ENCODE measurements around the gene ATOH8. TPM values are rescaled to one million over a fixed set of nuclear protein-coding genes. Genes with fewer than 3 reads are reported as not detected.

The ATOH8 gene
- total and polyA plus RNA-seq, 8 donors: 1.7 to 13.9 (median 3.5) TPM

GRCh38 chr2:85750587-85751575, 2.9 kb upstream of the ATOH8 start:
- FAIRE-seq (no peak), DNase-seq (peak in 5 of 6 donors; percentile 60 to 83 (median 73)), ATAC-seq (peak; percentile 66 to 85 (median 80))
- intact Hi-C loops (cut with DNase I): loop anchor here in 2 of 3 donors (5.0 to 10.0 kb wide), 3 partner anchors 46 to 61 kb away; no protein-coding TSS in a partner anchor
- 25 to 29% methylated on average over 15 of the region's 15 CpGs for WGBS, 2 donors
- Histone ChIP-seq H3K9me3 (no peaks in the 10 kb centered on the region), H3K4me3 (no peak overlapping the region), H3K36me3 (no peaks in the 10 kb centered on the region), H3K27me3 (no peaks in the 10 kb centered on the region), H3K4me1 (peaks cover 0 to 17% (median 12%) of the 10 kb centered on the region in 3 donors), H3K27ac (no peak overlapping the region)
- TF ChIP-seq, protein P1, sequence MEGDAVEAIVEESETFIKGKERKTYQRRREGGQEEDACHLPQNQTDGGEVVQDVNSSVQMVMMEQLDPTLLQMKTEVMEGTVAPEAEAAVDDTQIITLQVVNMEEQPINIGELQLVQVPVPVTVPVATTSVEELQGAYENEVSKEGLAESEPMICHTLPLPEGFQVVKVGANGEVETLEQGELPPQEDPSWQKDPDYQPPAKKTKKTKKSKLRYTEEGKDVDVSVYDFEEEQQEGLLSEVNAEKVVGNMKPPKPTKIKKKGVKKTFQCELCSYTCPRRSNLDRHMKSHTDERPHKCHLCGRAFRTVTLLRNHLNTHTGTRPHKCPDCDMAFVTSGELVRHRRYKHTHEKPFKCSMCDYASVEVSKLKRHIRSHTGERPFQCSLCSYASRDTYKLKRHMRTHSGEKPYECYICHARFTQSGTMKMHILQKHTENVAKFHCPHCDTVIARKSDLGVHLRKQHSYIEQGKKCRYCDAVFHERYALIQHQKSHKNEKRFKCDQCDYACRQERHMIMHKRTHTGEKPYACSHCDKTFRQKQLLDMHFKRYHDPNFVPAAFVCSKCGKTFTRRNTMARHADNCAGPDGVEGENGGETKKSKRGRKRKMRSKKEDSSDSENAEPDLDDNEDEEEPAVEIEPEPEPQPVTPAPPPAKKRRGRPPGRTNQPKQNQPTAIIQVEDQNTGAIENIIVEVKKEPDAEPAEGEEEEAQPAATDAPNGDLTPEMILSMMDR (IDR thresholded peaks at IDR 0.05): peak; percentile 58 to 74 (median 70)

- no peaks in the 10 kb centered on the region for H3K36me3 ChIP-seq
- TF ChIP-seq, protein P1 (IDR thresholded peaks at IDR 0.05): no peak
- DNase-seq (peak in 1 of 6 donors; percentile 9), ATAC-seq (no peak), FAIRE-seq (no peak)
- intact Hi-C loops (cut with DNase I): loop anchor here in 2 of 3 donors (5.0 to 10.0 kb wide), 3 partner anchors 46 to 61 kb away; no protein-coding TSS in a partner anchor
- no peaks in the 10 kb centered on the region for H3K9me3 ChIP-seq
- no peaks in the 10 kb centered on the region for H3K27me3 ChIP-seq
- 61 to 63% methylated on average over 11 of the region's 11 CpGs for WGBS, 2 donors
- H3K4me3 ChIP-seq: no peak overlapping the region
- peaks cover 0 to 17% (median 12%) of the 10 kb centered on the region in 3 donors for H3K4me1 ChIP-seq
- H3K27ac ChIP-seq: no peak overlapping the region
Measured at GRCh38 chr2:85751627-85752026, 2.2 kb upstream of the ATOH8 start.

DNA sequence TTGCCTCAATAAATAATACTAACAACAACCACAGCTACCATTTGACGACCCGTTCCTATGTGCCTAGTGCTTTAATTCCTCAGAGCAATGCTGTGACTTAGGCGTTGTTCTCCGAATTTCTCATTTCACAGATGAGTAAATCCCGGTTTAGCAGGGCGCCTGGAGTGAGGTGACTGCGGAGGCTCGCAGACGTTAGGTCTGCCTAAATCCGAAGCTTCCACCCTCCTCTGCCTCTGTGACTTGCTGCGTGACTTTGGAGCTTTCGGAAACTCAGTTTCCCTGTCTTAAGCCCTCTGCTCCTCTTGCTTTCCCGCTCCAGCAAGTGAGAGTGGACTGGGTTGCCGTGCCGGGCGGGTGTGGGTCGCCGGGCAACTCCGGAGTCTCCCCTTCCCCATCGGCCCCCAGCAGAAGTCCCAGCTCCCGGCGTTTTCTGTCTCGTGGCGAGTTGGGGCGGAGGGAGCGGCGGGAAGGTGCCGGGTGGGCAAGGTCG, 711 bp upstream of the ATOH8 start:
- H3K27ac ChIP-seq: no peak overlapping the region
- no peaks in the 10 kb centered on the region for H3K27me3 ChIP-seq
- 52 to 62% methylated on average over 29 of the region's 29 CpGs for WGBS, 2 donors
- no peak for FAIRE-seq
- no peaks in the 10 kb centered on the region for H3K9me3 ChIP-seq
- intact Hi-C loops (cut with DNase I): loop anchor here in 2 of 3 donors (5.0 to 10.0 kb wide), 3 partner anchors 44 to 59 kb away; no protein-coding TSS in a partner anchor
- no peak for ATAC-seq
- H3K36me3 ChIP-seq: no peaks in the 10 kb centered on the region
- DNase-seq: no peak
- peaks cover 3 to 22% (median 17%) of the 10 kb centered on the region in 3 donors for H3K4me1 ChIP-seq
- peak overlapping the region in 3 of 4 donors; percentile 27 to 66 (median 49) for H3K4me3 ChIP-seq
- TF ChIP-seq, protein P1 (IDR thresholded peaks at IDR 0.05): no peak

GRCh38 chr2:85754313-85755095, 713 bp downstream of the ATOH8 start:
- Histone ChIP-seq H3K36me3 (no peaks in the 10 kb centered on the region), H3K27me3 (no peaks in the 10 kb centered on the region), H3K4me3 (peak overlapping the region; percentile 27 to 66 (median 40)), H3K9me3 (no peaks in the 10 kb centered on the region), H3K4me1 (peaks cover 8 to 22% (median 17%) of the 10 kb centered on the region in 3 donors), H3K27ac (no peak overlapping the region)
- DNase-seq (peak in 4 of 6 donors; percentile 37 to 83 (median 64)), FAIRE-seq (no peak), ATAC-seq (peak in 3 of 4 donors; percentile 25 to 49 (median 28))
- WGBS, 2 donors: 1% methylated on average over 65 to 93 of the region's 93 CpGs
- intact Hi-C loops (cut with DNase I): loop anchor here in 2 of 3 donors (5.0 to 10.0 kb wide), 3 partner anchors 43 to 58 kb away; no protein-coding TSS in a partner anchor
- TF ChIP-seq, protein P1 (IDR thresholded peaks at IDR 0.05): no peak

Measured in pancreas (tissue), 10 donors.